Activated T-cell treated with anti-CD3 and anti-CD28 coated beads, Interleukin-2, amount 50 U/mL, for 4 hours (primary cell): Measurements from ENCODE around the gene ANKS3. TPM values are rescaled to one million over a fixed set of nuclear protein-coding genes. Genes with fewer than 3 reads are reported as not detected.

Experiments
- ATAC-seq, 2 donors: fragments of 200-7000 bp; cut with Tn5 transposase; one replicate each; pipeline ENCODE4 v1.10.0; 2021
- DNase-seq: peaks from one replicate; pipeline ENCODE4 v3.0.0-alpha.2; 2020
- H3K27me3 Mint-ChIP-seq: one replicate; pipeline ENCODE4 v1.8.0; 2021; ENCODE audit warnings: low read depth, mixed read lengths
- H3K36me3 Mint-ChIP-seq: one replicate; pipeline ENCODE4 v1.8.0; 2022; ENCODE audit warnings: mixed read lengths; ENCODE audit not compliant: insufficient read depth
- H3K4me1 Mint-ChIP-seq: one replicate; pipeline ENCODE4 v1.8.0; 2021; ENCODE audit warnings: low read depth, mixed read lengths
- H3K4me3 Mint-ChIP-seq: one replicate; pipeline ENCODE4 v1.8.0; 2021; ENCODE audit warnings: mild to moderate bottlenecking, moderate library complexity, mixed read lengths
- H3K9me3 Mint-ChIP-seq: one replicate; pipeline ENCODE4 v1.8.0; 2021; ENCODE audit warnings: mixed read lengths
- total RNA-seq, 3 donors: library from RNA; stranded (reverse); gene quantifications; one replicate each; pipeline ENCODE4 v1.2.1, GENCODE V29; 2021

Gene ANKS3
- total RNA-seq, 3 donors from 2014 or later = 19.4 to 24.1 (median 21.8) TPM

- H3K9me3 Mint-ChIP-seq = no peaks in the 10 kb centered on the region
- peaks cover 13% of the 10 kb centered on the region for H3K36me3 Mint-ChIP-seq
- no peaks in the 10 kb centered on the region for H3K27me3 Mint-ChIP-seq
- no peak for ATAC-seq
- no peak overlapping the region for H3K4me3 Mint-ChIP-seq
- no peaks in the 10 kb centered on the region for H3K4me1 Mint-ChIP-seq
- no peak for DNase-seq
Measured at GRCh38 chr16:4723071-4723767, 10.9 kb downstream of the ANKS3 start.

GRCh38 chr16:4718466-4718865 lies 15.6 kb downstream of the ANKS3 start:
- Mint-ChIP-seq H3K9me3 (no peaks in the 10 kb centered on the region), H3K4me3 (no peak overlapping the region), H3K36me3 (peaks cover 7% of the 10 kb centered on the region), H3K27me3 (no peaks in the 10 kb centered on the region), H3K4me1 (no peaks in the 10 kb centered on the region)
- no peak for ATAC-seq
- DNase-seq = no peak

- ATAC-seq (no peak), DNase-seq (no peak)
- Mint-ChIP-seq H3K9me3 (no peaks in the 10 kb centered on the region), H3K4me1 (no peaks in the 10 kb centered on the region), H3K27me3 (no peaks in the 10 kb centered on the region), H3K36me3 (peaks cover 11% of the 10 kb centered on the region), H3K4me3 (no peak overlapping the region)
Measured at GRCh38 chr16:4714996-4715395, 19.1 kb downstream of the ANKS3 start.

GRCh38 chr16:4713663-4714501 lies 20.2 kb downstream of the ANKS3 start:
- Mint-ChIP-seq H3K36me3 (peaks cover 18% of the 10 kb centered on the region), H3K4me3 (no peak overlapping the region), H3K27me3 (no peaks in the 10 kb centered on the region), H3K4me1 (no peaks in the 10 kb centered on the region), H3K9me3 (no peaks in the 10 kb centered on the region)
- DNase-seq = no peak
- no peak for ATAC-seq

- Mint-ChIP-seq H3K27me3 (no peaks in the 10 kb centered on the region), H3K4me1 (no peaks in the 10 kb centered on the region), H3K4me3 (no peak overlapping the region), H3K36me3 (peaks cover 27% of the 10 kb centered on the region), H3K9me3 (no peaks in the 10 kb centered on the region)
- ATAC-seq = no peak
- DNase-seq = no peak
Measured at GRCh38 chr16:4709481-4709880, 24.6 kb downstream of the ANKS3 start.

GRCh38 chr16:4706871-4707270 lies 27.2 kb downstream of the ANKS3 start:
- DNase-seq = no peak
- H3K36me3 Mint-ChIP-seq = peaks cover 23% of the 10 kb centered on the region
- peak overlapping the region; percentile 2 for H3K4me3 Mint-ChIP-seq
- ATAC-seq = no peak
- H3K27me3 Mint-ChIP-seq = no peaks in the 10 kb centered on the region
- H3K4me1 Mint-ChIP-seq = no peaks in the 10 kb centered on the region
- no peaks in the 10 kb centered on the region for H3K9me3 Mint-ChIP-seq

GRCh38 chr16:4704913-4705312 lies 29.2 kb downstream of the ANKS3 start:
- no peaks in the 10 kb centered on the region for H3K9me3 Mint-ChIP-seq
- no peaks in the 10 kb centered on the region for H3K4me1 Mint-ChIP-seq
- no peak overlapping the region for H3K4me3 Mint-ChIP-seq
- no peaks in the 10 kb centered on the region for H3K27me3 Mint-ChIP-seq
- peaks cover 19% of the 10 kb centered on the region for H3K36me3 Mint-ChIP-seq
- DNase-seq = no peak
- no peak for ATAC-seq

GRCh38 chr16:4704491-4704890 lies 29.6 kb downstream of the ANKS3 start:
- Mint-ChIP-seq H3K4me3 (no peak overlapping the region), H3K27me3 (no peaks in the 10 kb centered on the region), H3K9me3 (no peaks in the 10 kb centered on the region), H3K4me1 (no peaks in the 10 kb centered on the region), H3K36me3 (peaks cover 15% of the 10 kb centered on the region)
- DNase-seq (no peak), ATAC-seq (no peak)

GRCh38 chr16:4703906-4704305 lies 30.2 kb downstream of the ANKS3 start:
- DNase-seq = no peak
- H3K27me3 Mint-ChIP-seq = no peaks in the 10 kb centered on the region
- no peak for ATAC-seq
- H3K4me1 Mint-ChIP-seq = no peaks in the 10 kb centered on the region
- no peaks in the 10 kb centered on the region for H3K9me3 Mint-ChIP-seq
- peaks cover 13% of the 10 kb centered on the region for H3K36me3 Mint-ChIP-seq
- H3K4me3 Mint-ChIP-seq = no peak overlapping the region

GRCh38 chr16:4702466-4702808 lies 31.6 kb downstream of the ANKS3 start:
- no peak overlapping the region for H3K4me3 Mint-ChIP-seq
- DNase-seq = no peak
- no peaks in the 10 kb centered on the region for H3K4me1 Mint-ChIP-seq
- H3K36me3 Mint-ChIP-seq = peaks cover 10% of the 10 kb centered on the region
- no peak for ATAC-seq
- no peaks in the 10 kb centered on the region for H3K27me3 Mint-ChIP-seq
- H3K9me3 Mint-ChIP-seq = no peaks in the 10 kb centered on the region

GRCh38 chr16:4701791-4702465 lies 32.1 kb downstream of the ANKS3 start:
- Mint-ChIP-seq H3K27me3 (no peaks in the 10 kb centered on the region), H3K36me3 (peaks cover 7% of the 10 kb centered on the region), H3K4me3 (no peak overlapping the region), H3K4me1 (no peaks in the 10 kb centered on the region), H3K9me3 (no peaks in the 10 kb centered on the region)
- ATAC-seq = no peak
- DNase-seq = no peak

- peaks cover 3% of the 10 kb centered on the region for H3K36me3 Mint-ChIP-seq
- no peak for ATAC-seq
- DNase-seq = no peak
- no peaks in the 10 kb centered on the region for H3K4me1 Mint-ChIP-seq
- H3K9me3 Mint-ChIP-seq = no peaks in the 10 kb centered on the region
- H3K4me3 Mint-ChIP-seq = no peak overlapping the region
- no peaks in the 10 kb centered on the region for H3K27me3 Mint-ChIP-seq
Measured at GRCh38 chr16:4700997-4701743, 32.9 kb downstream of the ANKS3 start.

GRCh38 chr16:4700380-4700996 lies 33.6 kb downstream of the ANKS3 start:
- DNase-seq = no peak
- H3K27me3 Mint-ChIP-seq = no peaks in the 10 kb centered on the region
- no peak overlapping the region for H3K4me3 Mint-ChIP-seq
- peaks cover 2% of the 10 kb centered on the region for H3K4me1 Mint-ChIP-seq
- peaks cover 3% of the 10 kb centered on the region for H3K36me3 Mint-ChIP-seq
- ATAC-seq = peak; percentile 51 to 74
- no peaks in the 10 kb centered on the region for H3K9me3 Mint-ChIP-seq

GRCh38 chr16:4699046-4699556 lies 35.0 kb downstream of the ANKS3 start:
- no peak for ATAC-seq
- no peak for DNase-seq
- Mint-ChIP-seq H3K4me3 (no peak overlapping the region), H3K9me3 (no peaks in the 10 kb centered on the region), H3K36me3 (peaks cover 3% of the 10 kb centered on the region), H3K4me1 (peaks cover 7% of the 10 kb centered on the region), H3K27me3 (no peaks in the 10 kb centered on the region)
